Activated CD4-positive, alpha-beta T cell treated with anti-CD3 and anti-CD28 coated beads, Interleukin-10, Interleukin-2, amounts not matched to agents 100 ng/mL and 50 ng/mL, durations not matched to agents 16 hours and 8 hours (primary cell): ENCODE measurements around the gene ADAMTS14.

ENCODE experiments used
- DNase-seq: peaks from one replicate; pipeline ENCODE4 v3.0.0-alpha.2; 2020

Gene ADAMTS14

DNA sequence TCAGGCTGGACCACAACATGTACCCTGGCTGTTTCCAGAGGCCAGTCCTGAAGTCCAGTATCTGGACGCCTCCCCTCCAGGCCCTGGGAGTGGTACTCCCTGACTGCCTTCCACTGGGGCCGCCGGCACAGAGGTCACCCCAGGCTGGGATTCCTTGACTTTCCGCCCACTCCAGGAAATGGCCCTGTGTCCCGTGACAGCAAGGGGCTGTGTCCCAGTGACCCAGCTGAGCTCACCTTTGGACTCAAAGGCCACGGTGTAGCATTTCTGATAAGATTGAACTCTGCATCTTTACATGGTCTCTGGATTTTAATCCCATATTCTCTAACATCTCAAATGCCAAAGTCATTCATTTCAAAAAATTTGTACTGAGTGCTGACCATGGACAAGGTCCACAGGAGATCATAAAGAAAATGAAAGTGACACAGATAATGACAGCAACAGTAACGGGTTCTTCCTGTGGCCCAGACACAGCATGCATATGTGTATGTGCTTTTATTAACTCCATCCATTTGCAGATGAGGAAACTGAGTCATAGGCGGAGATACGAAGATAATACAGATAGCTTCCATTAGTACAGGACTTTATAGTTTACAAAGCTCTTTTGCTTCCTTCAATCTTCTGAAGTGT is 5.4 kb downstream of the ADAMTS14 start:
- no peak for DNase-seq

DNA sequence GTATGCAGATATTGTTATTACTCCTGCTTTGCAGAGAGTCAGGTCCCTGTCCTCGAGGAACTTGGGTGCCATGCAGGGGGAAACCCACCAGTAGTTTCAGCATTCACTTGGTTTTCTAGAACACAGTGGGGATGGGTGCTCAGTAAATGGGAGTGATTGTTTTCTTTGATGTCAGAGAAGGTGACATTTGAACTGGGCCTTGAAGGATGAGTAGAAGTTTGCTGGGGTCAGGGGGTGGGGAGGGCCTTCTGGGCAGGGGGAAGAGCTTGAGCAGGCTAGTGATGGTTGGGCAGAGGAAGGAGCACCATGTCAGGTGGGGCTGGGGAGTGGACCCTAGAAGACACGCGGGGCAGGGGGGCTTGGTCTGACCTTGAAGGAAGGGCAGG is 5.9 kb downstream of the ADAMTS14 start:
- DNase-seq, result no peak

DNA sequence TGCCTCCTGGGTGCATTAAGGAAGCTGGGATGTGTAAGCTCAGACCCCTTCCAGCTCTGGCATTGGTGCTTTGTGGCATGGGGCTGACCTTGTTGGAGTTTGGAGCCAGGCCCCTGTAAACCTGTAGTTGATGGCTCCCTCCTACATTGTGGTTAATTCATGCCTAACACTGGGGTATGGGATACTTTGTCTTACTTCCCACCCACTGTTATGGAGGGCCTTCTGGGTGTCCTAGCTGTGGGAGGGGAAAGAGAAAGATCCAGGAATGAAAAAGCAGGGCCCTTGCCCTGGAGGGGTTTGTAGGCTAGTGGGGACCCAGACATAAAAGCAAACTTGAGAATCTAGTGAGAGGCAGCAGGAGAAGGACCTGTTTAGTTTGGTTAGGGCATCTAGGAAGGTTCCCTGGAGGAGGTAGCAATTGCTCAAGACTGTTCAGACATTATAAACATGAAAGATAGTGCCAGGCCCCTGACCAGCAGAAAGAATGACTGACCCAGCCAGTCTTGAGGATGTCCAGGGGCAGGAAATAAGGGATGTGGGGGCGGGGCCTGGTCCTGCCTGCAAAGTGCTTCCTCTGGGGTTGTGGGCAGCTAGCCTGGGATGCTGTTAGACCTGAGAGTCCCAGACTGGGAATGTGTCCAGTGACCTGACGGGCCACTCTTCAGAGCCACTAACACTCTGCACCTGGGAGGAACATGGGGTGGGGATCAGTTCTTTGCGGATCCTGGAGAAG is 6.6 kb downstream of the ADAMTS14 start:
- DNase-seq, result no peak

DNA sequence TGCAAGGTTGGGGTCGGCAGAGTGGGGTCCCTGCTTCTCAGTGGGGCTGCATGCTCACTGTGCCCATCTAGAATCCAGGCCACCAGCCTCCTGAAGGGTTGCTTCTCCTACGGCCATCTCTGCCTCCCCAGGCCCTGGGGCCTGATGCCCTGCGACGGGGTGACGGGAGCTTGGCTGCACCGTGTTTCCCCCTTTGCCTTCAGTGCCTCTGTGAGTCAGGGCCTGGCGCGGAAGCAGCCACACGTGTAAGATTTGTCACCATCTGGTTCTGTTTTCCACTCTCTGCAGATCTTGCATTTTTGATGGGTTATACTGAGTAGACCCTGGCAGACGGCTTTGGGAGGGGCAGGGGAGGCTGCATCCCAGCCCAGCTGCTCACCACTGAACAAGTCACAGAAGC is 7.2 kb downstream of the ADAMTS14 start:
- DNase-seq, result no peak

DNA sequence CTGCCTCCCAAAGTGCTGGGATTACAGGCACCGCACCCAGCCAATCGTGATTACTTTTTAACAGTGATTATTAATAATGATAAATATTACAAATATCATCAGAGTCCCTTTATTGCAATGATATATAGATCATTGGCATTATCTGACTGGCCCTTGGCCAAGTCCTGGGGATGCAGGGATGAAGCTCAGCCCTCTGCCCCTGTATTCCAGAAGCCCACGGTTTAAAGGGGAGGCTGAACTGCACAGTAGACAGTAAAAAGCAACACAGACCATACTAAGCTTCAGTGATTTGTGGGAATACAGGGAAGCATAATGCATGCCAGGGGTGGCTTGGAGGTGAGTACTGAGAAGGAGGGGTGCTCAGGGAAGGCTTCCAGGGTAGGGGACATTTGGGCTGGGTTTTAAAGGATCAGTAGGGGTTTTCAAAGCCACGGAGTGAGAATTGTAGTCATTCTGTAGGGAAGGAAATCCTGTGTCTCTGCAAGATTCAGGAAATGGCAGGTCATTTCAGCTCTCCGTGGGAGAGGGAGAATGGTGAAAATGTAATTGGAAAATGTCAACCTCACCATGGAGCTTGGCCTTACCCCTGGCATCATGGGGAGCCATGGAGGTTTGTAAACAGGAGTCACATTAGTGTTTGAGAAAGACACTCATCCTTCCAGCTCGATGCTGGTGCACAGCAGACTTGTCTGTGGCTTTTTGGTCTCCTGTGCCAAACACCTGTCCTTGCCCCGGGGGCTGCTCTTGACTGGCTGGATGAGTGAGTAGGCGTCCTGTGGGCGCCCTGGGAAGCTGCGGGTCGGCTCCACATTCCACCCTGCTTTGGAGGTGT is 8.8 kb downstream of the ADAMTS14 start:
- DNase-seq, result no peak

DNA sequence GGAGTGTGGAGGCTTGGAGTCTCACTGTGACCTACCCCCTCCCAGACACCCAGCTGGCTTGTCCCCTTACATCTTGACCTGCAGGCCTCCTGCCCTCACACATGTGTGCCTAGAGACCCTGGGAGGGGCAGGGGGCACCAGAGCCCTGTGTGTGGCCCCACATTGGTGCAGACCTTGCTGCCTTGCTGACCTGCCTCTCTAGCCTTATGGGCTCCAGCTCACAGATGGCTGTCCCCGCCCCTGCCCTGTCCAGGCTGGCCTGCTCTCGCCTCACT is 9.4 kb downstream of the ADAMTS14 start:
- no peak for DNase-seq

DNA sequence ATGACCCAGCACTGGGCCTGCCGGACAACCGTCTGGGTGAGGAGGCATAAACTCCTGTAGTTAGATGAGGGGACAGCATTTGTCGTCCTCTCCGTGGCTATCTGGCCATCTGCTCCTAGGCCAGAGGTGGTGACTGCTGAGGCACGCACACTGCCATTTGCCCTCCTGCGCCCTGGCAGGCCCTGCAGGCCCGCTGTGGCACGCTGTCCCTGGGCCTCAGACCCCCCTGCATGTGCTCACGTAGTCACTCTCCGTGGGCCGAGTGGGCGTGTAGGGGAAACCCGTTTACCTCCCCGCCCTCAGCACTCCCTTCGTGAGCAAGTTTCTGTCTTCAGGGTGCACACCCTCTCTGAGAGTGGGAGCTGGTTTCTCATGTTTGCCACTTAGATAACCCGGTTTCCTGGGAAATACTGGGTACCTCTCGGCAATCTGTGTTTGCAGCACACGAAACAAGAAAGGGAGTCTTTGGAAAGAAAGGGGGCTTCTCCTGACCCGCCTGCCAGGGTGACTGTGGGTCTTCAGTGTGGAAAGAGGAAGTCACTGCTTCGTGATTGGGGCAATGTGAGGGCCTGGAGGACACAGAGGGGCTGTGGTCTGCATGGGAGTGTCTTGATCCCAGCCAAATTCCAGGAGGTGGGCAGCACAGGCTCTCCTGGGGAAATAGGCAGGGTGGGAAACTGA is 10.8 kb downstream of the ADAMTS14 start:
- no peak for DNase-seq

DNA sequence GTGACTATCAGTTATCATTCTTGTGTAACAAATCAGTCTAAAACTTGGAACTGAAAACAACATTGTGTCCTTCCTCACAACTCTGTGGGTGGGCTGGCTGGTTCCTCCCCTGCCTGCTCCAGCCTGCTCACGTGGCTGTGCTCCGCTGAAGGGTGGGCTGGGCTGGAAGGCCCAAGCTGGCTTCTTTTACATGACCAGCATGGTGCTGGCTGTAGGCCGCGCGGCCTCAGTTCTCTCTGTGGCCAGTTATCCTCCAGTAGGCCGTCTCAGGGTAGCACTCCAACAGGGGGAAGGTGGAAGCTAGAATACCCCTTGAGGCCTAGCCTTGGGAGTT is 11.3 kb downstream of the ADAMTS14 start:
- no peak for DNase-seq

DNA sequence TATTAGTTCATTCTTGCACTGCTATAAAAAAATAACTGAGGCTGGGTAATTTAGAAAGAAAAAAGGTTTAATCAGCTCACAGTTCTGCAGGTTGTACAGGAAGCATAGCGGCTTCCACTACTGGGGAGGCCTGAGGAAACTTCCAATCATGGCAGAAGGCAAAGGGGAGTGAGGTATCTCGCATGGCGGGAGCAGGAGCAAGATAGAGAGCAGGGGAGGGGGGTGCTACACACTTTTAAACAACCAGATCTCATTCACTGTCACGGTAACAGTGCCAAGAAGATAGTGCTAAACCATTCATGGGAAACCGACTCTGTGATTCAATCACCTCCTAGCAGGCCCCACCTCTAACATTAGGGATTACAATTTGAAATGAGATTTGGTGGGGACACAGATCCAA is 11.6 kb downstream of the ADAMTS14 start:
- DNase-seq, result no peak

DNA sequence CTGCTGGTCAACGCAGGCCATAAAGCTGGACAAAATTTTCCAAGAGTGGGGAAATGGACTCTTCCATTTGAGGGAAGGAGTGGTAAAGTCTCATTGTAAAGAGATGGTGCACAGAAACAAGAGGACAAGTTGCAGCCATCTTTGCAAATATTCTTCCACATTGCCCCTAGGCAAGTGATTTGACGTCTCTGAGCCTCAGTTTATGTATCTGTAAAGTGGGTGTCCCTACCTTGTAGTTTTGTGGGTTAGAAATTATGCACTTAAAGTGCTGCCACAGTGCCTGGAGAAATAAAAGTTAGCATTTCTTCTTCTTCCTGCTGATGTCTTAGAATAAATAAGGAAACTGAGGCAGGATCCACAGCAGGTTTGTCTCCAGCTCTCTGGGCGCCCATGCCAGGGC is 12.1 kb downstream of the ADAMTS14 start:
- DNase-seq, result no peak

DNA sequence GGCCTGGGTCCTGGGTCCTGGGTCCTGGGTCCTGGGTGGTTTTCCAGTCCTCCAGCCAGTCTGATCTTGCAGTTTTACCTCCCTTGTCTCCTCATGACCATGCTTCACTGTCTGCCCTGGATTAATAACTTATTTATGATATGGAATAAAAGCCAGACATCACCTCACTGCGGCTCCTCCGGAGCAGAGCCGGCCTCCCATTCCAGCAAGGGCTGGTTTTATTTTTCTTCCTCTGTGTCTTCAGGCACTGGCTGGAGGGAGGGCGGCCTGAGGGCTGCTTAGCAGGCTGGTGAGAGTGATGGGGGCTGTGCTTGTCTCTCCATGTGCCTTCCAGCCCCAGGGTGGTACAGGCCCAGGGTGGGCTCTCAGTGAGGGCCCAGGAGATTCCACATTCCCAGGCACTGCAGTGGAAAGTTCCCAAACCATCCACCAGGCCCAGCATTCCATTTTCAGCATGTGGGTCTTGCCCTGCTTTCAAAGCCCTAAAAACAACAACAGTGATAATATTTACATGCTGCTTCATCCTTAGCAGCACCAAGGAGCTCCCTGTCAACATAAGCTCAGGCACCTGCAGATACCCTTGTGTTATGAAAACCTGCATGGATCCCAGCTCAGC is 12.6 kb downstream of the ADAMTS14 start:
- DNase-seq, result no peak

DNA sequence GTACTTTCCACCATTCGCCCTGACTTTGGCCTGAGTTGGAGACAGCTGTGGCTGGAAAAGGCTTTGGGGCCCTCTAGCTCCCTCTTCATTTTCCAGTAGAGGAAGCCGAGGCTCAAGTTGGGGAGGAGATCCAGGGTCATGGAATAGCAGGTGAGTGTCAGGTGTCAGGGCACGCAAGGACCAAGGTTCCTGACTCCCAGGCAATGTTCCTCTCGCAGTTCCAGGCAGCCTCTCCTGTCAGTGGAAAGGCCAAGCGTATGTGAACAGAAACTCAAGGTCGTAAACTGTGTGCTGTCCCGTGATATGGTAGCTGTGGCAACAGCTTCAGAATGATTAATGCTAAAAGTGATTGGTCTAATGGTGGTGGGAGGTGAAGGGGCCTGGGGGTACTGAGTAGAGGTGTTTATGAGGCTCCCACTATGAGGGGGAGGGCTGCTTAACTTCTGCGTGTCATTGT is 13.2 kb downstream of the ADAMTS14 start:
- no peak for DNase-seq

DNA sequence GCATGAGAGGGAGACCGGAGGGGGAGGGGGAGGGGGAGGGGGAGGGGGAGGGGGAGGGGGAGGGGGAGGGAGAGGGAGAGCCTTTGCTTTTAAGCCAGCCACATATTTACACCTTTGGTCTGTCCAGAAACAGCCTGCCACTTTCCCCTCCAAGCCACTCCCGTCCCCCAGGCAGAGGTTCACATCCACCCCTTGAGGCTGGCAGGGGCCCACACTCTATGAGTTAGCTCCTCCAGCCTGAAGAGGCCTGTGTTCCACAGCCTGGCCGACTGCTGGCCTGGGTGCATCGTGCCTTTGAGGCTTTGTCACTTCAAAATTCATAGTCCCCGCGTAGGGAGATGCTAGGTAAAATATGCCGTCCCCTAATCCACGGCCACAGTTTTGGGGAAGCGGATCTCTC is 16.5 kb downstream of the ADAMTS14 start:
- DNase-seq, result no peak

DNA sequence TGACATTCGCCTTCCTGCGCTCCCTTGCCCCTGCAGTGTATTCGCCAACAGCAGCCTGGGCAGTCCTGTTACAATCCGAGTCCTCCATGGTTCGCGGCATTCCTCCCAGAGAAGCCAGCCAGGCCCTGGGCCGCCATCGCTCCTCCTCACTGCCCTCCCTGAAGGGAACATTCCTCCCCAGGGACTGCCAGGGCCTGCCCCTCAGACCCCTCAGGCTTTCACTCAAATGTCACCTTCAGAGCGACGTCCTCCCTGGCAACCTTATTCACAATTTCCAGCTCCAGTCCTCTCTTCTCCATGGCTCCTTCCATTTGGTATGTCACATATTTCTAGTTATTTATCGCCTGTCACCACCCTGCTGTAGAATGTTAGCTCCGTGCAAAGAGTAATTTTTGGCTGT is 17.4 kb downstream of the ADAMTS14 start:
- no peak for DNase-seq

DNA sequence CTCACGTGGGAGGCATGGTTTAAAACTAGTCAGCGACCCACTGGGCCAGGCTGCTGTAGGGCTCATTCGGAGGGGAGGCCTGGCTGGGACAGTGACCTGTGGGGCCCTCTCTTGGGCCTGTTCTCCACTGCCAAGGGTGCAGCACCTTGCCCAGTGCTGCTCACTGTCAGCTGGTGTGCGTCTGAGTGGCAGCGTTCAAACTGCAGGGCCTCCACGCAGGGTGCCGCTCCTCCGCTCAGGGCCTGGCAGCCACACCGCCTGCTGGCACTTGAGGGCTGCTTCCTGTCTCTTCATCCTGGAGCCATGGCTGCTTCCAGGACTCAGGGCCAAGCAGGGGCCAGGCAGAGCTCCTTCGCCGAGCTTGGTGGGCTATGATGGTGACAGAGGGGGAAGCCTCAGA is 18.3 kb downstream of the ADAMTS14 start:
- DNase-seq, result no peak

DNA sequence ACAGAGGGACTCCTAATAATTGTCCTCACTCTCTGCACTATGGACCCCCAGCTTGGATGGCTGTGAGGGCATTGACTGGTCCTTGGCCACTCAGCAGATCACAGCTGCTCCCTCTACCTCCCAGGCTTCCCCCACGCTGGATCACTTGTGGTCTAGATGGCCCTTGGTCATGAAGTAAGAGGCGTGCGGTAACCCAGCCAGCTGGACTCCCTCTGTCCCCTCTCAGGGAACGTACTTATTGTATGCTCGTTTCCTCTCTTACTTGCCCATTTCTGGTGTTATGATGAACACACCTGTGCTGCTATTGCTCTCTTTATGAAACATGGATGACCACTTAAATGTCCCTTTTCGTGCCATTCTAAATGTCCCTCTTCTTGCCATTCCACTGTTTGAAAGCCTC is 19.3 kb downstream of the ADAMTS14 start:
- no peak for DNase-seq

DNA sequence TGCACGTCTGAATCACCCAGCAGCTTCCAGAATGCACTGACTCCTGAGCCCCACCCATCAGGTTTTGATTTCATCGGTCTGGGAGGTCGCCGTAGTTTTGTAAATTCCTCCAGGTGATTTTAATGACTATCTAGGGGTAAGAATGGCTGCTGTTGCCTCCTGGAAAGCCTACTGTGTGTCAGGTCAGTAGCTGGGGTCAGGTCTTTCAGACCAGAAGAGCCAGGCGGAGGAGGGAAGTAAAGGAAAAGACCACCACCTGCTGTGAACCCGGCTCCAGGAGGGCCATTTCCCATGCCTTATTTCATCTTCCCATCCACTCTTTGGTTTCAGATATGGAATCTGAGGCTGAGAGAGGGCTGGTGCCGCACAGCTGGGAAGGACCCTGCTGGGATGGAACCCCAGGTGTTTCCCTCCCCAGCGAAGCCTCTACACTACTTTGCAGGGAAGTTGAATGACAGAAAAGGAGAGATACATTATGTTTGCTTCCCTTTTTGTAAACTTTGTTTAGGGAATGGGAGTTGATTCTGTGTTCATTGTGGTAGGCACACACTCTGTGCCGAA is 19.8 kb downstream of the ADAMTS14 start:
- DNase-seq, result no peak

DNA sequence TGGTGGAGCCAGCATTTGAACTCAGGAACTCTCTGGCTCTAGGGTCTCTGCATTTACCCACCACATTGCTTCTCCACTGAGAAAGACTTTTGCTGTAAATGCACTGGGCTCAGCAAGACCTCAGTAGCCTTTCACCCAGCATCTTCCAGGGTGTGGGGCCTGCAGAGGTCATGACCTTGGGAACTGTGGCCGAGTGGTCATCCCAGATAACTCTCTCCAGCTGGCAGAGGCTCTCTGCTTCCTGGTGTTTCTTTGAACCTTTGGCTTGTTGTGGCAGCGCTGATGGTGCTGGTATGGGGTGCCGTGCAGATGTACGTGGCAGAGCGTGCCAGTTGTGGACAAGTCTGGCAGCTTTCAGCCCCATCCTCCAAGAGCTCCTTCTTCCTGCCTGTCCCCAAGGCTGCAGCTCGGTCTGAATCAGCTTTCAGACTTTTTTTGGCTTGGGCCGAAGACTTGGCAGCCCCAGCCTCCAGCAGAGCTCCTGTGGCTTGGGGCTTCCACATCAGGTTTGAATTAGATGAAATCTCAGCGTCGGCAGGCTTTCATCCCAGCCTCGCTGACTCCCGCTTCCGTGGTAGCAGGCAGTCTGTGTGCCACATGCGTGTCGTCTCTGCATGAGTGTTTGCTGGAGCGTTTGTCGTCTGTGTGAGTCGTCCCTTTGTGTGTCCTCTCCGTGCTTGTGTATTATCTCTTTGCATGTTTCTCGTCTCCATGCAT is 21.5 kb downstream of the ADAMTS14 start:
- DNase-seq, result no peak

DNA sequence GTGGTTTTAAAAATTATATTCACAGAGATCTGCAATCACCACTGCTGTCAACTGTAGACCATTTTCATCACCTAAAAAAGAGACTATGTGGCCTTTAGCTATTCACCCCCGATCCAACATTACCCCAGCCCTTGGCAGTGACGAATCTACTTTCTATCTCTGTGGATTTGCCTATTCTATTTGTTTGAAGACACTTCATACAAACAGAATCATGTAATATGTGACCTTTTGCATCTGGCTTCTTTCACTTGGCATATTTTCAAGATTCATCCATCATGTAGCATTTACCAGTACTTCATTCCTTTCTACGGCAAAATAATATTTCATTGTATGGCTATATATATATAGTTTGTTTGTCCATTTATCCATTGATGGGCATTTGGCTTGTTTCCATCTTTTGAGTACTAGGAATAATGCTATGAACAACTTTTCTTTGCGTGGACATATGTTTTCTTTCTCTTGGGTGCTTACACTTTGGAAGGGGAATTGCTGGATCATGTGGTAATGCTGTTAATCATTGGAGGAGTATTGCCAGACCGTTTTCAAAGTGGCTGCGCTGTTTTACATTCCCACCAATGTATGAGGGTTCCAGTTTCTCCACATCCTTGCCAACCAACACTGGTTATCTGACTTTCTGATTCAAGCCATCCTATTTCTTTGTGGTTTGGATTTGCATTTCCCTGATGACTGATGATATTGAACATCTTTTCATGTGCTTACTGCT is 22.3 kb downstream of the ADAMTS14 start:
- DNase-seq, result no peak

DNA sequence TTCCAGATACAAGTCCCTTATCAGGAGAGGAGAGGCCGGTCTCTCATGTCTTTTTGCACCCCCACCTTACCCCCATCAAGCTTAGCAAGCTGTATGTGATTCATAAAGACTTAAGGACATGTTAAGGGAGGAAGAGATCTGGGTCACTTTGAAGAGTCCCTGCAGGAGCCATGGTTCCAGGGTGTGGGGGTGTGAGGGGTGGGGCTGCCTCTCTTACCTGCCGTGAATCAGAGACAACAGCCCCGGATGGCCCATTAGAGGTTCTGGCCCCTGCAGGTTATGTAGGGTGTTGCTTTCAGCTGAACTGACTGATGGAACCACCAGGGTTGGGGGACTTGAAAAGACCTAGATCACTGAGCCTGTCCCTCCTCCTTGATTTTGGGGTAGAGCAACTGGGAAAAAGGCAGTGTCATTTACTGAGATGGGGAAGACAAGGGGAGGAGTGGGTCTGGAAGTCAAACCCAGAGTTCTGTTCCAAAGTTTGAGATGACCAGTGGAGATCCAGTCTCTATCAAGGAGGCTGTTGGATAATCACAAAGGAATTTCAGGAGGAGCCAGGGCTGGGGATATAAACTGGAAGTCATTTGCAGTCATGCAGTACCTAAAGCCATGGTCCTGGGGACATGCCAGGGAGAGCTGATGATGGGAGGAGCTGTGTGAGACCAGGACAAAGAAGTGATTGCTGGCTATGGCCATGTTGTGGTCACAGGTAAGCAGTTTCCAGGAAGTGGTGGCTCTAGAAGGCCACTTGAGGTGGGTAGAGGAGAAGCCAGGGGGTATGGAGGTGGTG is 23.1 kb downstream of the ADAMTS14 start:
- DNase-seq, result no peak

DNA sequence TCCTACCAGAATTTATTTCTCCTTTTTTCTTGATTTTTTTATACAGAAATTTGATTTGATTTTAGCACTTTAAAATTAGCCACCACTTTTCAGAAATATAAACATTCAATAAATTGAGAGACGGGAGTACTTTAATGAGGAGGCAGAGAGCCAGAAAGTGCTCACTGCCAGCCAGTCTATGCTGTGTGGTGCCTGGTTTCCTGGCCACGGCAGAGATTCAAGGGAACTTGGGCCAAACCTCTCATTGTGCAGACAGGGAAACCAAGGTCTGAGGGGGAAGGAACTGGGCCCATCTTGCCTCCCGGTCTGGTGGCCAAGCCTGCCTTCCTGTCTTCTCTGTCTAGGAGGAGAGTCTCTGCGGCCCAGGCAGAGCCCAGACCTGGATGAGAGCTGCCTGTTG is 25.9 kb downstream of the ADAMTS14 start:
- no peak for DNase-seq
